Measurements from ENCODE around the gene LRP1. TPM values are rescaled to one million over a fixed set of nuclear protein-coding genes. Genes with fewer than 3 reads are reported as not detected.

Gene LRP1
- total and polyA plus RNA-seq, 2 experiments from 2014 or later, result 26.6 to 145 TPM

GRCh38 chr12:57154076-57154475, 25.8 kb downstream of the LRP1 start:
- TF ChIP-seq CREB1 (CRISPR knock-in tag; IDR thresholded peaks at IDR 0.05; ENCODE audit: low read depth), result no peak
- no peak for TF ChIP-seq POLR2AphosphoS5 (IDR thresholded peaks at IDR 0.05; ENCODE audit: low read depth)
- TF ChIP-seq, protein P1, sequence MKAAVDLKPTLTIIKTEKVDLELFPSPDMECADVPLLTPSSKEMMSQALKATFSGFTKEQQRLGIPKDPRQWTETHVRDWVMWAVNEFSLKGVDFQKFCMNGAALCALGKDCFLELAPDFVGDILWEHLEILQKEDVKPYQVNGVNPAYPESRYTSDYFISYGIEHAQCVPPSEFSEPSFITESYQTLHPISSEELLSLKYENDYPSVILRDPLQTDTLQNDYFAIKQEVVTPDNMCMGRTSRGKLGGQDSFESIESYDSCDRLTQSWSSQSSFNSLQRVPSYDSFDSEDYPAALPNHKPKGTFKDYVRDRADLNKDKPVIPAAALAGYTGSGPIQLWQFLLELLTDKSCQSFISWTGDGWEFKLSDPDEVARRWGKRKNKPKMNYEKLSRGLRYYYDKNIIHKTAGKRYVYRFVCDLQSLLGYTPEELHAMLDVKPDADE (IDR thresholded peaks at IDR 0.05), result no peak
- no peak for TF ChIP-seq ZNF114 (CRISPR knock-in tag; IDR thresholded peaks at IDR 0.05)
- TF ChIP-seq, protein P2, sequence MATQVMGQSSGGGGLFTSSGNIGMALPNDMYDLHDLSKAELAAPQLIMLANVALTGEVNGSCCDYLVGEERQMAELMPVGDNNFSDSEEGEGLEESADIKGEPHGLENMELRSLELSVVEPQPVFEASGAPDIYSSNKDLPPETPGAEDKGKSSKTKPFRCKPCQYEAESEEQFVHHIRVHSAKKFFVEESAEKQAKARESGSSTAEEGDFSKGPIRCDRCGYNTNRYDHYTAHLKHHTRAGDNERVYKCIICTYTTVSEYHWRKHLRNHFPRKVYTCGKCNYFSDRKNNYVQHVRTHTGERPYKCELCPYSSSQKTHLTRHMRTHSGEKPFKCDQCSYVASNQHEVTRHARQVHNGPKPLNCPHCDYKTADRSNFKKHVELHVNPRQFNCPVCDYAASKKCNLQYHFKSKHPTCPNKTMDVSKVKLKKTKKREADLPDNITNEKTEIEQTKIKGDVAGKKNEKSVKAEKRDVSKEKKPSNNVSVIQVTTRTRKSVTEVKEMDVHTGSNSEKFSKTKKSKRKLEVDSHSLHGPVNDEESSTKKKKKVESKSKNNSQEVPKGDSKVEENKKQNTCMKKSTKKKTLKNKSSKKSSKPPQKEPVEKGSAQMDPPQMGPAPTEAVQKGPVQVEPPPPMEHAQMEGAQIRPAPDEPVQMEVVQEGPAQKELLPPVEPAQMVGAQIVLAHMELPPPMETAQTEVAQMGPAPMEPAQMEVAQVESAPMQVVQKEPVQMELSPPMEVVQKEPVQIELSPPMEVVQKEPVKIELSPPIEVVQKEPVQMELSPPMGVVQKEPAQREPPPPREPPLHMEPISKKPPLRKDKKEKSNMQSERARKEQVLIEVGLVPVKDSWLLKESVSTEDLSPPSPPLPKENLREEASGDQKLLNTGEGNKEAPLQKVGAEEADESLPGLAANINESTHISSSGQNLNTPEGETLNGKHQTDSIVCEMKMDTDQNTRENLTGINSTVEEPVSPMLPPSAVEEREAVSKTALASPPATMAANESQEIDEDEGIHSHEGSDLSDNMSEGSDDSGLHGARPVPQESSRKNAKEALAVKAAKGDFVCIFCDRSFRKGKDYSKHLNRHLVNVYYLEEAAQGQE (IDR thresholded peaks at IDR 0.05; ENCODE audit: unreplicated experiment), result no peak
- no peak for TF ChIP-seq ZNF331 (CRISPR knock-in tag; IDR thresholded peaks at IDR 0.05; ENCODE audit: low read depth)
- TF ChIP-seq EZH2 (IDR thresholded peaks at IDR 0.05; ENCODE audit: low read depth, unreplicated experiment), result no peak
- no peak for TF ChIP-seq STAT1 (IDR thresholded peaks at IDR 0.05; ENCODE audit: unreplicated experiment)
- no peak for TF ChIP-seq ZNF462 (CRISPR knock-in tag; IDR thresholded peaks at IDR 0.05)
- Histone ChIP-seq H3K27me3 (ENCODE audit: insufficient read depth) (no peaks in the 10 kb centered on the region), H3K36me3 (ENCODE audit: insufficient read depth) (peaks cover 6% of the 10 kb centered on the region), H4K20me1 (replicated peaks; ENCODE audit: insufficient read depth) (peaks cover 25% of the 10 kb centered on the region), H3F3A (replicated peaks; ENCODE audit: low read depth) (0 out of 2 replicates have a peak, but pooled peaks cover 8% of the 10 kb centered on the region), H3K4me2 (no peak overlapping the region), H3K27ac (ENCODE audit: low read depth) (no peak overlapping the region), H3K9me2 (ENCODE audit: insufficient read depth) (no peaks in the 10 kb centered on the region), H3K79me2 (replicated peaks; ENCODE audit: insufficient read depth) (no peaks in the 10 kb centered on the region), H2AFZ (no peak overlapping the region), H3K4me3 (no peak overlapping the region), H3K4me1 (ENCODE audit: insufficient read depth) (no peaks in the 10 kb centered on the region)
- no peaks in the 10 kb centered on the region; the same call in 2 of the 3 replicates for H3K9me3 Mint-ChIP-seq
- ATAC-seq (no peak), DNase-seq (ENCODE audit: low spot score) (no peak)
- peaks cover 25% of the 10 kb centered on the region for H3K27me3 Mint-ChIP-seq (ENCODE audit: insufficient read depth, low read depth, poor library complexity)
- H3K4me3 Mint-ChIP-seq, result no peak overlapping the region
- peaks cover 29% of the 10 kb centered on the region for H3K4me1 Mint-ChIP-seq
- H3K36me3 Mint-ChIP-seq (ENCODE audit: low read depth), result peaks cover 86% of the 10 kb centered on the region
- H3K27ac Mint-ChIP-seq, result no peak overlapping the region
